Panc1 (cell line): ENCODE measurements around the gene MIF4GD. TPM values are rescaled to one million over a fixed set of nuclear protein-coding genes. Genes with fewer than 3 reads are reported as not detected.

Experiments used
- ATAC-seq: fragments of 200-7000 bp; cut with Tn5 transposase; 2 replicates; pipeline ENCODE4 v1.9.1; 2020; ENCODE audit warnings: mild to moderate bottlenecking, moderate library complexity
- BruUV-seq: library from RNA; stranded (reverse); fragments of 400-500 nt; replicated peaks from 2 replicates; lab custom pipeline; 2021; lab: Mats Ljungman, UMichigan
- CTCF ChIA-PET: fragments of 300-600 bp; sonication (Branson Sonifier 250); formaldehyde crosslinking; loops from one replicate; lab custom pipeline; 2022; ENCODE audit warnings: antibody characterized with exemption; lab: Charles Lee
- POLR2A ChIA-PET: fragments of 300-600 bp; sonication (Branson Sonifier 250); formaldehyde crosslinking; loops from one replicate; lab custom pipeline; 2022; ENCODE audit warnings: antibody characterized with exemption; lab: Charles Lee
- DNase-seq: peaks from one replicate; pipeline ENCODE4 v3.0.0-alpha.2; 2010; ENCODE audit warnings: low read depth, low spot score
- H3K27ac ChIP-seq: 2 replicates; pipeline ENCODE4 v1.5.1; 2011; ENCODE audit warnings: mild to moderate bottlenecking, low read length, inconsistent platforms
- H3K27me3 ChIP-seq: fragments of 200-500 bp; sonication (Bioruptor generic); 2 replicates; pipeline ENCODE4 v1.6.0; 2014; ENCODE audit warnings: low read length, inconsistent platforms; ENCODE audit not compliant: control insufficient read depth, insufficient read depth
- H3K36me3 ChIP-seq: fragments of 200-500 bp; sonication (Bioruptor generic); 2 replicates; pipeline ENCODE4 v1.5.1; 2014; ENCODE audit warnings: inconsistent platforms, mild to moderate bottlenecking, low read length, moderate library complexity; ENCODE audit not compliant: control insufficient read depth, insufficient read depth
- H3K4me1 ChIP-seq: 2 replicates; pipeline ENCODE4 v1.5.1; 2011; ENCODE audit warnings: inconsistent platforms, mild to moderate bottlenecking, low read length, moderate library complexity; ENCODE audit not compliant: control insufficient read depth, insufficient read depth
- H3K4me3 ChIP-seq, 2 experiments: 2 replicates each; pipeline ENCODE4 v1.5.1; 2011 to 2012; ENCODE audit warnings: low read depth in 2 of 2, low read length in 2 of 2, mild to moderate bottlenecking in 2 of 2, inconsistent platforms in 1 of 2, moderate library complexity in 1 of 2
- H3K9me3 ChIP-seq: fragments of 200-500 bp; sonication (Bioruptor generic); 2 replicates; pipeline ENCODE4 v1.5.1; 2014; ENCODE audit warnings: low read depth, mild to moderate bottlenecking, inconsistent platforms, low read length, moderate library complexity; ENCODE audit not compliant: control insufficient read depth, insufficient read depth
- CTCF ChIP-seq: fragments of 450-650 bp; IDR thresholded peaks from 2 replicates; pipeline ENCODE4 v1.5.1; 2017; ENCODE audit warnings: mild to moderate bottlenecking
- POLR2AphosphoS5 ChIP-seq: IDR thresholded peaks from 2 replicates; pipeline ENCODE4 v1.6.1; 2012; ENCODE audit warnings: mild to moderate bottlenecking, low read depth, low read length, moderate library complexity
- REST ChIP-seq, 2 experiments: IDR thresholded peaks; 2 replicates each; pipeline ENCODE4 v1.6.1; 2011 to 2012; ENCODE audit warnings: low read depth in 2 of 2, control low read depth in 1 of 2, low read length in 1 of 2, mild to moderate bottlenecking in 1 of 2, moderate library complexity in 1 of 2; ENCODE audit not compliant: insufficient read depth in 1 of 2
- SIN3A ChIP-seq: IDR thresholded peaks from 2 replicates; pipeline ENCODE4 v1.6.1; 2012; ENCODE audit warnings: low read depth, mild to moderate bottlenecking, low read length, moderate library complexity, borderline replicate concordance; ENCODE audit not compliant: insufficient read depth
- TCF7L2 ChIP-seq: IDR thresholded peaks from 2 replicates; pipeline ENCODE4 v1.6.1; 2011; ENCODE audit warnings: mild to moderate bottlenecking, low read depth, low read length, inconsistent platforms
- in situ Hi-C: cut with HindIII; loops from 2 replicates; pipeline ENCODE4 v1.10.0; 2016; ENCODE audit warnings: low sequenced_read_pairs, low pct_unique_long_range_greater_than_20kb
- intact Hi-C: fragments of 100-400 bp; cut with micrococcal nuclease; formaldehyde crosslinking; loops from one replicate; pipeline ENCODE4 v1.10.0; 2022; ENCODE audit not compliant: unreplicated experiment
- total RNA-seq: library from RNA; stranded (reverse); gene quantifications from one replicate; pipeline ENCODE4 v1.2.1, GENCODE V29; 2021; ENCODE audit not compliant: unreplicated experiment

MIF4GD gene
- total RNA-seq, 1 experiment from 2014 or later: 34.4 TPM

- no peak for DNase-seq
- peaks cover 14% of the 10 kb centered on the region for H3K36me3 ChIP-seq
Observed at GRCh38 chr17:75219815-75220214, 51.2 kb downstream of the MIF4GD start.

GRCh38 chr17:75218131-75218530 is 52.9 kb downstream of the MIF4GD start:
- no peak overlapping the region for H3K27ac ChIP-seq
- H3K27me3 ChIP-seq: no peaks in the 10 kb centered on the region
- H3K9me3 ChIP-seq: no peaks in the 10 kb centered on the region
- H3K4me1 ChIP-seq: no peaks in the 10 kb centered on the region
- ChIA-PET CTCF (no interaction called here), POLR2A (no interaction called here)
- in situ Hi-C loops (no loop called here), intact Hi-C loops (no loop called here)
- no peak for DNase-seq
- ATAC-seq: no peak
- BruUV-seq: no TSS peak
- TF ChIP-seq TCF7L2 (no peak), CTCF (no peak), REST (IDR thresholded peaks at IDR 0.05; ENCODE audit: insufficient read depth in 1 of 2, low read depth in 2 of 2, low read length in 1 of 2) (no peak), POLR2AphosphoS5 (no peak), SIN3A (no peak)
- peaks cover 13% of the 10 kb centered on the region for H3K36me3 ChIP-seq
- no peak overlapping the region for H3K4me3 ChIP-seq

More at GRCh38 chr17:75219815-75220214, 51.2 kb downstream of the MIF4GD start:
- in situ Hi-C loops: no loop called here
- Histone ChIP-seq H3K27me3 (no peaks in the 10 kb centered on the region), H3K27ac (no peak overlapping the region), H3K4me3 (no peak overlapping the region), H3K4me1 (no peaks in the 10 kb centered on the region), H3K9me3 (no peaks in the 10 kb centered on the region)
- CTCF ChIA-PET: interaction anchor here (0.6 to 0.7 kb wide), 3 partner anchors 21 to 116 kb away, joined by 4 to 5 read pairs (median 4); no protein-coding TSS in a partner anchor
- BruUV-seq: no TSS peak
- ATAC-seq: no peak
- no peak for TF ChIP-seq POLR2AphosphoS5
- no peak for TF ChIP-seq SIN3A
- intact Hi-C loops: no loop called here
- POLR2A ChIA-PET: interaction anchor here (0.6 kb wide), 1 partner anchor 36 kb away, joined by 5 read pairs; no protein-coding TSS in a partner anchor

Other genes starting within 250 kb of the MIF4GD start
- 413 TPM for gene ATP5PD, start 224.3 kb downstream of the MIF4GD start, total RNA-seq
- 34.9 TPM for gene KCTD2, start 224.0 kb downstream of the MIF4GD start, total RNA-seq
- 46.6 TPM for gene SLC16A5, start 183.3 kb downstream of the MIF4GD start, total RNA-seq
- gene ARMC7, start 161.3 kb downstream of the MIF4GD start, total RNA-seq: 48.7 TPM
- gene NT5C, start 139.5 kb downstream of the MIF4GD start, total RNA-seq: 63.4 TPM
- 448 TPM for gene JPT1, start 116.7 kb downstream of the MIF4GD start, total RNA-seq
- gene SUMO2, start 88.3 kb downstream of the MIF4GD start, total RNA-seq: 616 TPM
- gene NUP85, start 65.6 kb downstream of the MIF4GD start, total RNA-seq: 141 TPM
- gene GGA3, start 9.6 kb downstream of the MIF4GD start, total RNA-seq: 61.6 TPM
- 85.0 TPM for gene MRPS7, start 9.4 kb downstream of the MIF4GD start, total RNA-seq
- gene SLC25A19, start 18.2 kb upstream of the MIF4GD start, total RNA-seq: 29.0 TPM
- 148 TPM for gene GRB2, start 134.4 kb upstream of the MIF4GD start, total RNA-seq
- gene TMEM94, start 185.4 kb upstream of the MIF4GD start, total RNA-seq: 129 TPM
- 40.0 TPM for gene CASKIN2, start 244.3 kb upstream of the MIF4GD start, total RNA-seq
- 78.7 TPM for gene TSEN54, start 245.3 kb upstream of the MIF4GD start, total RNA-seq